HEK293 (cell line): ENCODE results near the gene ZWILCH.
A peak's percentile ranks its signal among the peaks of the same experiment; 100 is the strongest.

ENCODE experiments used
- EGR2 ChIP-seq: fragments of 450-650 bp; formaldehyde crosslinking; IDR thresholded peaks from 2 replicates; pipeline ENCODE4 v1.5.1; 2016; ENCODE audit warnings: low read depth, missing biosample characterization, missing genetic modification characterization
- FEZF1 ChIP-seq: fragments of 450-650 bp; formaldehyde crosslinking; IDR thresholded peaks from 2 replicates; pipeline ENCODE4 v1.5.1; 2016; ENCODE audit warnings: missing biosample characterization, missing genetic modification characterization
- GLI4 ChIP-seq: fragments of 450-650 bp; formaldehyde crosslinking; IDR thresholded peaks from 2 replicates; pipeline ENCODE4 v1.5.1; 2016; ENCODE audit warnings: missing biosample characterization, missing genetic modification characterization
- INSM2 ChIP-seq: fragments of 450-650 bp; formaldehyde crosslinking; IDR thresholded peaks from 2 replicates; pipeline ENCODE4 v1.5.1; 2016; ENCODE audit warnings: missing biosample characterization, missing genetic modification characterization
- MYNN ChIP-seq: fragments of 450-650 bp; formaldehyde crosslinking; IDR thresholded peaks from 2 replicates; pipeline ENCODE4 v1.5.1; 2016; ENCODE audit warnings: missing biosample characterization, missing genetic modification characterization, borderline replicate concordance
- MZF1 ChIP-seq: fragments of 450-650 bp; formaldehyde crosslinking; IDR thresholded peaks from 2 replicates; pipeline ENCODE4 v1.5.1; 2017; ENCODE audit warnings: missing biosample characterization, missing genetic modification characterization, borderline replicate concordance
- REPIN1 ChIP-seq: fragments of 450-650 bp; formaldehyde crosslinking; IDR thresholded peaks from 2 replicates; pipeline ENCODE4 v1.5.1; 2017; ENCODE audit warnings: missing biosample characterization, missing genetic modification characterization, low read depth
- YY1 ChIP-seq: fragments of 450-650 bp; formaldehyde crosslinking; IDR thresholded peaks from 2 replicates; pipeline ENCODE4 v1.5.1; 2018; ENCODE audit warnings: missing biosample characterization, missing genetic modification characterization
- ZBTB20 ChIP-seq: fragments of 450-650 bp; formaldehyde crosslinking; IDR thresholded peaks from 2 replicates; pipeline ENCODE4 v1.5.1; 2016; ENCODE audit warnings: missing biosample characterization, missing genetic modification characterization
- ZBTB48 ChIP-seq: fragments of 450-650 bp; formaldehyde crosslinking; IDR thresholded peaks from 2 replicates; pipeline ENCODE4 v1.5.1; 2016; ENCODE audit warnings: missing biosample characterization, missing genetic modification characterization
- ZBTB7A ChIP-seq: fragments of 450-650 bp; formaldehyde crosslinking; IDR thresholded peaks from 2 replicates; pipeline ENCODE4 v1.5.1; 2016; ENCODE audit warnings: low read depth, missing biosample characterization, missing genetic modification characterization
- ZNF10 ChIP-seq: fragments of 450-650 bp; formaldehyde crosslinking; IDR thresholded peaks from 2 replicates; pipeline ENCODE4 v1.5.1; 2017; ENCODE audit warnings: missing biosample characterization, missing genetic modification characterization
- ZNF214 ChIP-seq: fragments of 450-650 bp; formaldehyde crosslinking; IDR thresholded peaks from 2 replicates; pipeline ENCODE4 v1.5.1; 2017; ENCODE audit warnings: missing biosample characterization, mild to moderate bottlenecking, missing genetic modification characterization, borderline replicate concordance
- ZNF280D ChIP-seq: fragments of 450-650 bp; formaldehyde crosslinking; IDR thresholded peaks from 2 replicates; pipeline ENCODE4 v1.5.1; 2016; ENCODE audit warnings: missing biosample characterization, missing genetic modification characterization
- ZNF391 ChIP-seq: fragments of 450-650 bp; formaldehyde crosslinking; IDR thresholded peaks from 2 replicates; pipeline ENCODE4 v1.5.1; 2016; ENCODE audit warnings: low read depth, missing biosample characterization, missing genetic modification characterization, borderline replicate concordance
- ZNF580 ChIP-seq: fragments of 450-650 bp; formaldehyde crosslinking; IDR thresholded peaks from 2 replicates; pipeline ENCODE4 v1.5.1; 2016; ENCODE audit warnings: missing biosample characterization, missing genetic modification characterization
- ZNF600 ChIP-seq: fragments of 450-650 bp; formaldehyde crosslinking; IDR thresholded peaks from 2 replicates; pipeline ENCODE4 v1.5.1; 2016; ENCODE audit warnings: missing biosample characterization, missing genetic modification characterization
- ZNF658 ChIP-seq: fragments of 450-650 bp; formaldehyde crosslinking; IDR thresholded peaks from 2 replicates; pipeline ENCODE4; 2016; ENCODE audit warnings: missing biosample characterization, missing genetic modification characterization
- ZNF776 ChIP-seq: fragments of 450-650 bp; formaldehyde crosslinking; IDR thresholded peaks from 2 replicates; pipeline ENCODE4 v1.5.0; 2017; ENCODE audit warnings: missing biosample characterization, missing genetic modification characterization, borderline replicate concordance
- ZNF785 ChIP-seq: fragments of 450-650 bp; formaldehyde crosslinking; IDR thresholded peaks from 2 replicates; pipeline ENCODE4 v1.5.1; 2016; ENCODE audit warnings: missing biosample characterization, missing genetic modification characterization
- ZSCAN16 ChIP-seq: fragments of 450-650 bp; formaldehyde crosslinking; IDR thresholded peaks from 2 replicates; pipeline ENCODE4 v1.5.1; 2016; ENCODE audit warnings: missing biosample characterization, missing genetic modification characterization
- ZSCAN30 ChIP-seq: fragments of 450-650 bp; IDR thresholded peaks from 2 replicates; pipeline ENCODE4 v1.5.1; 2018; ENCODE audit warnings: missing biosample characterization, mild to moderate bottlenecking, missing genetic modification characterization, moderate library complexity
- TF ChIP-seq, protein P1 (sequence below): fragments of 450-650 bp; formaldehyde crosslinking; IDR thresholded peaks from 2 replicates; pipeline ENCODE4 v1.5.1; 2016; ENCODE audit warnings: missing biosample characterization, missing genetic modification characterization
- TF ChIP-seq, protein P2 (sequence below): fragments of 450-650 bp; formaldehyde crosslinking; IDR thresholded peaks from 2 replicates; pipeline ENCODE4 v1.5.1; 2016; ENCODE audit warnings: missing biosample characterization, missing genetic modification characterization
- TF ChIP-seq, protein P3 (sequence below): fragments of 450-650 bp; formaldehyde crosslinking; IDR thresholded peaks from 2 replicates; pipeline ENCODE4 v1.5.1; 2016; ENCODE audit warnings: missing biosample characterization, missing genetic modification characterization

Gene ZWILCH

GRCh38 chr15:66504563-66505429 lies at the start of gene ZWILCH, which contains the start of gene RPL4 (continued):
- TF ChIP-seq FEZF1 (tag by site-specific recombination) (peak; percentile 62), ZNF658 (no peak), ZNF580 (tag by site-specific recombination) (peak; percentile 97), ZNF10 (tag by site-specific recombination) (peak; percentile 53; the same call in 1 of the 2 replicates), GLI4 (tag by site-specific recombination) (0 out of 2 replicates have a peak, but pooled peaks have one; percentile 21), REPIN1 (peak; percentile 55; the same call in 1 of the 2 replicates), ZBTB48 (0 out of 2 replicates have a peak, but pooled peaks have one; percentile 73), ZNF776 (tag by site-specific recombination) (no peak), EGR2 (tag by site-specific recombination) (0 out of 2 replicates have a peak, but pooled peaks have one; percentile 11), ZNF280D (tag by site-specific recombination) (0 out of 2 replicates have a peak, but pooled peaks have one; percentile 70), MZF1 (tag by site-specific recombination) (peak; percentile 61; the same call in 1 of the 2 replicates), ZNF391 (tag by site-specific recombination) (peak; percentile 18; the same call in 1 of the 2 replicates), ZSCAN16 (no peak), ZBTB7A (tag by site-specific recombination) (peak; percentile 76; the same call in 1 of the 2 replicates), ZBTB20 (tag by site-specific recombination) (peak; percentile 45; the same call in 1 of the 2 replicates), ZNF600 (tag by site-specific recombination) (peak; percentile 34; the same call in 1 of the 2 replicates), YY1 (tag by site-specific recombination) (peak; percentile 97), ZNF214 (tag by site-specific recombination) (no peak), INSM2 (tag by site-specific recombination) (0 out of 2 replicates have a peak, but pooled peaks have one; percentile 45), ZSCAN30 (tag by site-specific recombination) (0 out of 2 replicates have a peak, but pooled peaks have one; percentile 20), ZNF785 (tag by site-specific recombination) (no peak), MYNN (tag by site-specific recombination) (peak; percentile 97)
- TF ChIP-seq, protein P1, sequence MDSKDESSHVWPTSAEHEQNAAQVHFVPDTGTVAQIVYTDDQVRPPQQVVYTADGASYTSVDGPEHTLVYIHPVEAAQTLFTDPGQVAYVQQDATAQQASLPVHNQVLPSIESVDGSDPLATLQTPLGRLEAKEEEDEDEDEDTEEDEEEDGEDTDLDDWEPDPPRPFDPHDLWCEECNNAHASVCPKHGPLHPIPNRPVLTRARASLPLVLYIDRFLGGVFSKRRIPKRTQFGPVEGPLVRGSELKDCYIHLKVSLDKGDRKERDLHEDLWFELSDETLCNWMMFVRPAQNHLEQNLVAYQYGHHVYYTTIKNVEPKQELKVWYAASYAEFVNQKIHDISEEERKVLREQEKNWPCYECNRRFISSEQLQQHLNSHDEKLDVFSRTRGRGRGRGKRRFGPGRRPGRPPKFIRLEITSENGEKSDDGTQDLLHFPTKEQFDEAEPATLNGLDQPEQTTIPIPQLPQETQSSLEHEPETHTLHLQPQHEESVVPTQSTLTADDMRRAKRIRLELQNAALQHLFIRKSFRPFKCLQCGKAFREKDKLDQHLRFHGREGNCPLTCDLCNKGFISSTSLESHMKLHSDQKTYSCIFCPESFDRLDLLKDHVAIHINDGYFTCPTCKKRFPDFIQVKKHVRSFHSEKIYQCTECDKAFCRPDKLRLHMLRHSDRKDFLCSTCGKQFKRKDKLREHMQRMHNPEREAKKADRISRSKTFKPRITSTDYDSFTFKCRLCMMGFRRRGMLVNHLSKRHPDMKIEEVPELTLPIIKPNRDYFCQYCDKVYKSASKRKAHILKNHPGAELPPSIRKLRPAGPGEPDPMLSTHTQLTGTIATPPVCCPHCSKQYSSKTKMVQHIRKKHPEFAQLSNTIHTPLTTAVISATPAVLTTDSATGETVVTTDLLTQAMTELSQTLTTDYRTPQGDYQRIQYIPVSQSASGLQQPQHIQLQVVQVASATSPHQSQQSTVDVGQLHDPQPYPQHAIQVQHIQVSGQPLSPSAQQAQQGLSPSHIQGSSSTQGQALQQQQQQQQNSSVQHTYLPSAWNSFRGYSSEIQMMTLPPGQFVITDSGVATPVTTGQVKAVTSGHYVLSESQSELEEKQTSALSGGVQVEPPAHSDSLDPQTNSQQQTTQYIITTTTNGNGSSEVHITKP (tag by site-specific recombination): peak; percentile 93
- TF ChIP-seq, protein P2, sequence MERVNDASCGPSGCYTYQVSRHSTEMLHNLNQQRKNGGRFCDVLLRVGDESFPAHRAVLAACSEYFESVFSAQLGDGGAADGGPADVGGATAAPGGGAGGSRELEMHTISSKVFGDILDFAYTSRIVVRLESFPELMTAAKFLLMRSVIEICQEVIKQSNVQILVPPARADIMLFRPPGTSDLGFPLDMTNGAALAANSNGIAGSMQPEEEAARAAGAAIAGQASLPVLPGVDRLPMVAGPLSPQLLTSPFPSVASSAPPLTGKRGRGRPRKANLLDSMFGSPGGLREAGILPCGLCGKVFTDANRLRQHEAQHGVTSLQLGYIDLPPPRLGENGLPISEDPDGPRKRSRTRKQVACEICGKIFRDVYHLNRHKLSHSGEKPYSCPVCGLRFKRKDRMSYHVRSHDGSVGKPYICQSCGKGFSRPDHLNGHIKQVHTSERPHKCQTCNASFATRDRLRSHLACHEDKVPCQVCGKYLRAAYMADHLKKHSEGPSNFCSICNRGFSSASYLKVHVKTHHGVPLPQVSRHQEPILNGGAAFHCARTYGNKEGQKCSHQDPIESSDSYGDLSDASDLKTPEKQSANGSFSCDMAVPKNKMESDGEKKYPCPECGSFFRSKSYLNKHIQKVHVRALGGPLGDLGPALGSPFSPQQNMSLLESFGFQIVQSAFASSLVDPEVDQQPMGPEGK (tag by site-specific recombination): peak; percentile 89
- TF ChIP-seq, protein P3, sequence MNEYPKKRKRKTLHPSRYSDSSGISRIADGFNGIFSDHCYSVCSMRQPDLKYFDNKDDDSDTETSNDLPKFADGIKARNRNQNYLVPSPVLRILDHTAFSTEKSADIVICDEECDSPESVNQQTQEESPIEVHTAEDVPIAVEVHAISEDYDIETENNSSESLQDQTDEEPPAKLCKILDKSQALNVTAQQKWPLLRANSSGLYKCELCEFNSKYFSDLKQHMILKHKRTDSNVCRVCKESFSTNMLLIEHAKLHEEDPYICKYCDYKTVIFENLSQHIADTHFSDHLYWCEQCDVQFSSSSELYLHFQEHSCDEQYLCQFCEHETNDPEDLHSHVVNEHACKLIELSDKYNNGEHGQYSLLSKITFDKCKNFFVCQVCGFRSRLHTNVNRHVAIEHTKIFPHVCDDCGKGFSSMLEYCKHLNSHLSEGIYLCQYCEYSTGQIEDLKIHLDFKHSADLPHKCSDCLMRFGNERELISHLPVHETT: peak; percentile 93; the same call in 1 of the 2 replicates
